NCI-H226 (cell line): ENCODE measurements around the gene CFAP119.
"Not testable (repeated sequence)": the region's sequence is repeated elsewhere in the genome, so short reads cannot be mapped to it uniquely, and the experiment has no call there.

ENCODE experiments used
- DNase-seq: peaks from one replicate; pipeline ENCODE4 v3.0.0-alpha.2; 2015

CFAP119 gene

DNA sequence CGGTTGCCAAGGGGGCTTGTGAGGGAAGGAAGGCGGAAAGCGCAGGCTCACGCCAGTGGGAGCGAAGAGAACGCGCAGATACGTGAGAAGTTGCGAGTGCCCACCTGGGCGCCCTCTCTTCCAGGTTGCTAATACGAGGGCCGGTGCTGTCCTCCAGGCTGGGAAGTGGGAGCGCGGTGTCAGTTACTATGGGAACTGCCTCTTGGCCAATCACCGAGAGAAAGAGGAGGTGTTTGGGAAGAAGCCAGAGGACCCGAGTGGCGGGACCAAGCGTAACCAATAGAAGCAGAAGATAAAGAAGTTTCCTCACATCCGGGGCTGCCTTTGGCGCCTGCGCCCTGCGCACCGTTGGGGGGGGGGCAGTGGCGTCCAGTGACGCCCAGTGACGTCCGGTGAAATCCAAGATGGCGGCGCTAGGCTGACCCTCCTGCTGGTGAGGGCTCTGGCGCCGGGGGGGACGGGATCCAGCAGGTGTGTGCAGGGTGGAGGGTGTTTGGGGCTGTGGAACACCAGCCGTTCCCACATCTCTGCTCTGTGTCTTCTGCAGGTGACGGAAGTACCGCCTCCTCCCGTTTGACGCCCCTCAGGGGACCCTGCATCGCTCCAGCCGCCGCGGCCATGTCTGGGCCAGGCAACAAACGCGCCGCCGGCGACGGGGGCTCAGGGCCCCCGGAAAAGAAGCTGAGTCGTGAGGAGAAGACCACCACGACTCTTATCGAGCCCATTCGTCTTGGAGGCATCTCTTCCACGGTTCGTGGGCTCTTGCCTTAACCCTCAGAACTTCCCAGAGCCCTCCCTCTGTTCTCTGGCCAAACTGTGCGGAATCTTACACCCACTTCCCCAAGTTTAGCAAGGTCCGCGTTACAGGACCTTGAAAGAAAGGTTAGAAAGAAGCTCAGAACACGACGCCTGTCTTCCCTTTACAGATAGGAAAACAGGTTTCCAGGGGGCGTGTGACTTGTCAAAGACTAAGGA is at the start of gene CFAP119, which contains the start of gene RNF40:
Gene CFAP119, minus strand, starts transcription at position 135 of the 975 bp plus-strand sequence. CDS start 314 bp downstream, outside the sequence.
Gene RNF40, plus strand, starts transcription at position 395 of the 975 bp plus-strand sequence. Its CDS starts 224 bp downstream, at position 619.
- DNase-seq: peak; percentile 95

DNA sequence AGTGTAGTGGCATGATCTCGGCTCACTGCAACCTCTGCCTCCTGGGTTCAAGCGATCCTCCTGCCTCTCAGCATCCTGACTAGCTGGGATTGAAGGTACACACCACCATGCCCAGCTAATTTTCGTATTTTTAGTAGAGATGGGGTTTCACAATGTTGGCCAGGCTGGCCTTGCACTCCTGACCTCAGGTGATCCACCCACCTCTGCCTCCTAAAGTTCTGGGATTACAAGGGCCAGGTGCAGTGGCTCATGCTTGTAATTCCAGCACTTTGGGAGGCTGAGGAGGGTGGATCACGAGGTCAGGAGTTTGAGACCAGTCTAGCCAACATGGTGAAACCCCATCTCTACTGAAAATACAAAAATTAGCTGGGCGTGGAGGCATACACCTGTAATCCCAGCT is 47.8 kb upstream of the CFAP119 start:
- DNase-seq: not testable (repeated sequence)

DNA sequence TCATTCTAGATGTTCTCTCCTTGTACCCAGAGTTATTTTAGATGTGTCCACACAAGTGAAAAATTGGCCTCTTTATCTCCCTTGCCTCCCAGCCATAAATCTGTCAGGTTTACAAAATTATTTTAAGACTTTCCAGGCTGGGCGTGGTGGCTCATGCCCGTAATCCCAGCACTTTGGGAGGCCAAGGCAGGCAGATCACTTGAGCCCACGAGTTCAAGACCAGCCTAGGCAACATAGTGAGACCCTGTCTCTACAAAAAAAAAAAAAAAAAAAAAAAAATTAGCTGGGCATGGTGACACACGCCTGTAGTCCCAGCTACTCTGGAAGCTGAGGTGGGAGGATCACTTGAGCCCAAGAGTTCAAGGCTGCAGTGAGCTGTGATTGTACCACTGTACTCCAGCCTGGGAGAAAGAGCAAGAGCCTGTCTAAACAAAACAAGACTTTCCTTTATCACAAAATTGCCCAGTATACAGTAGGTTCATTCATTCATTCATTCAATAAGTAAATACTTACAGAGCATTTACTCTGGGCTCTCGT is 47.1 kb upstream of the CFAP119 start:
- DNase-seq: not testable (repeated sequence)

DNA sequence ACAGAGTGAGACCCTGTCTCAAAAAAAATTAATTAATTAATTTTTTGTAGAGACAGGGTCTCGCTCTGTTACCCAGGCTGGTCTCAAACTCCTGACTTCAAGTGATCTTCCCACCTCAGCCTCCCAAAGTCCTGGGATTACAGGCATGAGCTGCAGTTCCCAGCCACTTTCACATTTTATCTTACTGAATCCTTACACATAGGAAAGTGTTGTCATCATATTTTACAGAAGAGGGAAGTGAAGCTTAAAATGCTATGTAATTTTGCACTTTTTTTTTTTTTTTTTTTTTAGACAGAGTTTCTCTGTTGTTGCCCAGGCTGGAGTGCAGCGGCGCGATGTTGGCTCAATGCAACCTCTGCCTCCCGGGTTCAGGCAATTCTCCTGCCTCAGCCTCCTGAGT is 46.3 kb upstream of the CFAP119 start:
- no peak for DNase-seq

DNA sequence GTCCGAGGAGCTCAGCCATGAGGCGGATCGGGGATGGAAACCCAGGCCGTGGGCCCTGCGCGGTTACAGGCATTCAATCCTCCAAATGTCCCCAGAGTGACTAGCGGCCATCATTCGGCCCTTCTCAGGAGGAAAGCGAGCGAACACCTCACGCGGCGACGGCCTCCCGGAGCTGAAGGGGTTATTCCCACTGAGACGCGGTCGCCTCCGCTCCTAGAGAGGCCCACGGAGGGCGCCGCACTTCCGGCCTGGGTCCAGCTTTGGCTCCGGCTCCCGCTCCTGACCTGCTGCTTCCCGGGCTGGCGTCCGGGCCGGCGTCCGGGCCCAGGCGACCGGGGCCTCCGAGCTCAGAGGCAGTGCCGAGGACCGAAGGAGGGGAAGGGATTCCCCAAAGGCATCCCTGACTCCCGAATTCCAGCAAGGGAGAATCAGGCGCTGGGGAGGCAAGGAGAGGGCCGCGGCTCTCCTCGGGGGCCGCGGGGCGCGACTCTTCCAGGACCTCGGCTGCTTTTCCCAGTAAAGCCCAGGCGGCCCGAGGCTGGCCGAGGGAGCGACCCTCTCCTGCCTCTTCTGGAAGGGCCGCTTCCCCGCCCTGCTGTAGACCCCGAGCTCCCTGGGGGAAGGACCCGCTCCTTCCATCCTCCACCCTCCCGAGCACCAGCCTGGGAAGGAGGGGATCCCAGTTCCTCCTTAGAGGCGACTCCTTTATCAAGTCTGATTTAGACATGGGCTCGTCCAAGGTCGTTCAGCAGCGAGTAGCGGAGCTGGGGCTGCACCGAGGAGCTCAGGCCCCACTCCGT is 43.7 kb upstream of the CFAP119 start:
- DNase-seq: peak; percentile 78

DNA sequence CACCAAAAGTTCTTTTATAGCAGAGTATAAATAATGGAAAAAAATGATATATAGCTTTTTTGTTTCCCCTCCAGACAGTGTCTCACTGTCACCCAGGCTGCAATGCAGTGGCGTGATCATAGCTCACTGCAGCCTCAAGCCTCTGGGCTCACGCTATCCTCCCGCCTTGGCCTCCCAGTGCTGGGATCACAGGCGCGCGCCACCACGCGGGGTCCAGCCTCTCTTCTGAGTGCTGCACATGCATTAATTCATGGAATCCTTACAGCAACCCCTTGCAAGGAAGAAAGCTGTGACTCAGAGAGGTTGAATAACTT is 43.2 kb upstream of the CFAP119 start:
- DNase-seq: no peak

DNA sequence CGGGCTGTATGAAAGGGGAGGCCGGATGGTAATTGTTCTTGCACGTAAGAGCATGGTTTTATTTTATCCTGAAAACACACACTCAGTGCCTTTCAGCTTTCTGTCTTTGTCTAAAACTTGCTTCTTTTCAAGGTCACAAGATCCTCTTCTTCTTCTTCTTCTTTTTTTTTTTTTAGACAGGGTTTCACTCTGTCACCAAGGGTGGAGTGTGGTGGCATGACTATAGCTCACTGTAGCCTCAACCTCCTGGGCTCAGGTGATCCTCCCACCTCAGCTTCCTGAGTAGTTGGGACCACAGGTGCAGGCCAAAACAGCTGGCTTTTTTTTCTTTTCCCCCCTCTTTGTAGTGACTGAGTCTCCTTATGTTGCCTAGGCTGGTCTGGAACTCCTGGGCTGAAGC is 41.1 kb upstream of the CFAP119 start:
- no peak for DNase-seq

DNA sequence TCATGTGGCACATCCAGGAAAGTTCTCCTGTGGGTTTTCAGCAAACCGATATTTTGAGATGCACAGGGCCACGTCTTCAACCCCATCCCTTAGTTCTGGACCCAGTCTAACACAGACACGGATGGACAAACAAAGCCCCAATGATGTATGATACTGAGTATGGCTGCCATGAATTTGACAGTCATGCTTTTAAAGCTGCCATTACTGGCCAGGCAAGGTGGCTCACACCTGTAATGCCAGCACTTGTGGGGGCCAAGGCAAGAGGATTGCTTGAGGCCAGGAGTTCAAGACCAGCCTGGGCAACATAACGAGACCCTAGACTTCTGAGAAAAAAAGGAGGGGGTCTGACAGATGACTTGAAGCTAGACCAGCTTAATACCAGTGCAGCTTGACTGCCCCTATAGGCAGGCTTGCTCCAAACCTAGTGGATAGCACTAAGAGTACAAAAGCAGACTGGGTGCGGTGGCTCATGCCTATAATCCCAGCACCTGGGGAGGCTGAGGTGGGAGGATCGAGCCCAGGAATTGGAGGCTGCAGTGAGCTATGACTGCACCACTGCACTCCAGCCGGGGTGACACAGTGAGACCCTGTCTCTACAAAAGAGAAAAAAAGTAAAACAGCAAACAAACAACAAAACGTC is 35.9 kb upstream of the CFAP119 start:
- DNase-seq: no peak

DNA sequence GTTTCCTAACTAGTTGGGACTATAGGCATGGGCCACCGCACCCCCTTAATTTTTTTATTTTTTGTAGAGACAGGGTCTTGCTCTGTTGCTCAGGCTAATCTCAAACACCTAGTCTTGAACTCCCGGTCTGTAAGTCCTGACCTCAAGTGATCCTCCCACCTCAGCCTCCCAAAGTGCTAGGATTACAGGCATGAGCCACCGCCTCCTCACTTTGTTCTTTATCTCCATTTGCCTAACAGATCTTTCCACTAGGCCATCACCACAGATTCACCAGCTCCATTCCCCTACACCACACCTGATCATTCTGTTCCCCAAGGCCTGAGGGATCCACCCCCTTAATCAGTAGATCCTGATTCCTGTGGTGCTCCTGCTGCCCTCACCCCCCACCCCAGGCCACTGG is 32.8 kb upstream of the CFAP119 start:
- DNase-seq: no peak

DNA sequence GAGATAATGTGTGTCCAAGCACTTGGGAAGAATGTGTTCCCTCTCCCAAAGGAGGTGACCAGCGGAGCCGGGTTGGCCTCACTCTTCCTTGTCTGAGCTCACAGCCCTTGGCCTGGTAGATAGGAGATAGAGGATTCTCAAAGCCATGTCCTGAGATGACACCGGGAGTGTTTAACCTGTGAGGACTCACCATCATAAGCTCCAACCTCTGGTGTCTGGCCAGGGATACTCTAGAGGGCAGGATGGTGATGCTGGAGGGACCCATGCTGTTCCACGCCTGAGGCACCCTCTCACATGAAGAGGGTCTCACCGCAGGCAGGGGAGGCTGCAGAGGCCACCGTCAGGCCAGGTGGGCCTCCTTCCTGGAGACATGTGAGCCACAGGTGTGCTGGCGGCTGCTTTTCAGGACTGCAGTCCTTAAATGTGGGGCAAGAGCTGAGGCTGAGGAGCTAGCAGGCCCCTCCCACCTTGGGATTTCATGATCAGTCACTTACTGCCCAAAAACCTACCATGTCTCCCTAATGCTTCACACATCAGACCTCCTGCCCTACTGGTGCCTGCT is 31.7 kb upstream of the CFAP119 start:
- no peak for DNase-seq

DNA sequence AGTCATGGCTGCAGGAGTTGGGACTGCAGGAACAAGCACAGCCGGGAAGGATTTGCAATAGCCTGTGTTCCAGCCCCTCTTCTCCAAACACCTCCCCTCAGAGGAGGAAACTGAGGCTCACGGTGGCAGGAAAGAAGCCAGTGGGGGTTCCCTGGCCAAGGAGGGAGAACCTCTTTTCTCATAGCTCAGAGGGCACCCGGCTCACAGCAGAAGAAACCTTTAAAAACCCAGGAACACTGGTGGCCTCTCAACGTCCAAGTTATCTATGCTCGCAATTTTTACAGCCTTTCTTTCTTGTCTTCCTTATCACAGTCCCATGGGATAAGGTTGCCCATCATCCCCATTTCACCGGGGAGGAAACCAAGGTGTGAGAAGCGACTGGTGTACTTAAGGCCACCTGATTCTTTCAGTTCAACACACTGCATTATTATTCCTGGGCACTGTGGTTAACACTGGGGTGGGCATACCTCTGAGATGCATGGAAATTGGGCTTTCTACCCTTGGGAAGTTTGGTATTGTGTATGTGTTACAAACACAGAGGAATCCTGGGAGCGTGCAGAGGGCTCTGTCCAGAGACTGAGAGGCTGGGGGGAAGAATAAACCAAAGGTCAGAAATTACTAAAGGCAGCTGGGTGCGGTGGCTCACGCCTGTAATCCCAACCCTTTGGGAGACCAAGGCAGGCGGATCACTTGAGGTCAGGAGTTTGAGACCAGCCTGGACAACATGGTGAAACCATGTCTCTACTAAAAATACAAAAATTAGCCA is 25.9 kb upstream of the CFAP119 start:
- DNase-seq: no peak

DNA sequence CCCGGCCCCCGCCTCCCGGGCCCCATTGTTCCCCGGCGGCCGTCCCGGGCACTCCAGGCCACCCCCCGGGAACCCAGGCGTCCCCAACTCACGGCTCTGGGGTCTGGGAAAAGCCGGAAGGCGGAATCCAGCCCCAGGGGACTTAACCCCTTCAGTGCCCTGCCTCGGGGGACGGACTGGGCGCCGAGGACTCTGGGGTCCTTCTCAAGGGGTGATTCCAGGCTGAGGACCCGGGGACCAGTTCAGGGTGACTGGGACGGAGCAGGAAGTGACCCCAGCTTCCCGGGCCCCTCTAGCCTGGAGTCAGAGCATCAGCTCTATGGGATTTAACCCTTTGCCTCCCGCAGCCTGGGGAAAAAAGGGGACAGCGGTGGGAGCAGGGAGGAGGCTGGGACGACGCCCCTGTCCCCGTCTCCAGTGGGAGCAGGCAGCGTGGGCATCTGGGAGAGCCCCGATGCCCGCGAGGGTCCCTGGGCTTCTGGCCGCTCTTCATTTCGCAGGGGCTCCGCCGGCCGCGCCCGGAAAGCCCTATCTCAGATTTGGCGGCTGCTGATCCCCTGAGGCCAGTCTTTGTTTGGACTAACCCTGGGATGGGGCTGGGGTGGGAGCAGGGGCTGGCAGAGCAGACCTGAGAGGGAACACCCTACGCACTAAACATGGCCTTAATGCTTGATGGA is 25.2 kb upstream of the CFAP119 start, which contains the start of gene ZNF629:
Gene ZNF629, minus strand, starts transcription at position 270 of the 677 bp plus-strand sequence. CDS start 2,723 bp downstream, outside the sequence.
- DNase-seq: no peak

DNA sequence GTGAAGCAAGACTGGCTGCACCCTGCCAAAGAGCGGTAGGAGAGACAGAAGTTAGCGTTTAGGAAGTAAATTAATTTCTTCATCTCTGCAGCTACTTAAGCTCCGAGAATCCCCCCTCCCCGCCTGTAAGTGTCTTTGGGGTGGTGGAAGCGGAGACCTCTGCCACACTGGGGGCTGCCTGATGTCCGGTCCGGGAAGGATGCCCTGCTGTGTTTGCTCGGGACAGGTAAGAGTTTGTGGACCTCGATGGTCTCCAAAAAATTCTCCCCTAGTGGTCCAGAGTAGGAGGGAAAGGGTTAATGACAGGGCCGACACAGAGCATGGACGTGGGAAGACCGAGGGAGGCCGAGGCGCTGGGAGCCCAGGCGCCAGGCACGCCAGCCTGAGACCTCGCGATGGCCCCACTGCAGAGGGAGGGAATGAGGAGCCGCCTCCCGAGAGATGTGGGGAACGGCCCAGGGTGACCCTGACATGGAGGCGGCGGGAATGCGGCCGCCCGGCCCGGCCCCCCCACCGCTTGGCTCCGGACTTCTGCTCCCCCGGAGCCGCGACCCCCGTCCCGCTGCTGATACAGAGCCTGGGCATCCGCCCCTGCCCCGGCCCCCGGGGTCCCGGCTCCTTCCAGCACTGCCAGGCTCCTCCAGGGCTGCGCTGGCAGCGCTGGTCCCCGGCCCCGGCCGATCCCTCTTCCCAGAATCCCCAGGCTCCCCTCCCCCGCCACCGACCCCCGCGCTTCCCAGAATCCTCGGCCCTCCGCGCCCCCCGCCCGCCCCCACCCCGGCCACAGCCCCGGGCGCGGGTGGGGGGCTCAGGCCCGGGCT is 24.5 kb upstream of the CFAP119 start:
- DNase-seq: peak; percentile 72

DNA sequence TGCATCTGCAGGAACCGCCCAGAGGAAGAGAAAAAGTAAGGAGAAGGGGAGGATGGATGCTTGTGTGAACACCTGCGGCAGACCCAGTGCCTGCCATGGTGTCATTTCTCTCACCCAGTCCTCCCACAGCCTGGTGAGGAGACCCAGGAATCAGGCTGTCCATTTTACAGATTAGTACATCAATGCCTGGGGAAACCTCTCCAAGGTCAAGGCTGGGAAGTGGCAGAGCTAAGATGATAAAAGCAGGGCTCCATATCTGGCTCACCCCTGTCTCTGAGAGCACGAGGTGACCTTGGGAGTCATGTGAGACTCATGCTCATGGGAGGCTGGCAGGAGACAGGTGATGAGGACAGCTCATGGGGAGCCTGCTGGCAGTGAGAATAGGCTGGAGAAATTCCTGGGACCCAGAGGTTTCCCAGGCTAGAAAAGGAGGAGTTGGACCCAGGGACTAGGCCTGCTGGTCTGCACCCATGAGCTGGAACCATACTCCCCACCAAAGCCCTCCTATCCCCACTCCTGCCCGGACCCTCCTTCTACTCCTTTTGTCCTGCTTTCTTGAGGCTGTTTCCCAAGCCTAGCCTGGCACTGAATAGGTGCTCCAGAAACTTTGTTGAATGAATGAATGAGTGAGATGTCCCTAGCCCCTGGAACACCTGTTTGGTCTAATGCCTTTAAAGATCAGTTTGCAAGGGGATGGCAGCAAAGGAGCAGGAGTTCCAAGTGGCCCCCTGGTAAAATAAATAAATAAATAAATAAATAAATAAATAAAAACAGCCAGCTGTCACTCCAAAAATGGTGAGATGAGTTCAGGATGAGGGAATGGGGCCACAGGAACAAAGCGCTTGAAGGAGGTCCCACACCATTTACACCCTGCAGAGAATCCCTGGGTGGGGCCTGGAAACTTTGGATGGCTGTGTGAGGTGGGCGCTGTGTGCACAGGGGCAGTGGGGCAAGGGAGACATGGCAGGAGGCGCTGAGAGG is 23.6 kb upstream of the CFAP119 start:
- DNase-seq: no peak

DNA sequence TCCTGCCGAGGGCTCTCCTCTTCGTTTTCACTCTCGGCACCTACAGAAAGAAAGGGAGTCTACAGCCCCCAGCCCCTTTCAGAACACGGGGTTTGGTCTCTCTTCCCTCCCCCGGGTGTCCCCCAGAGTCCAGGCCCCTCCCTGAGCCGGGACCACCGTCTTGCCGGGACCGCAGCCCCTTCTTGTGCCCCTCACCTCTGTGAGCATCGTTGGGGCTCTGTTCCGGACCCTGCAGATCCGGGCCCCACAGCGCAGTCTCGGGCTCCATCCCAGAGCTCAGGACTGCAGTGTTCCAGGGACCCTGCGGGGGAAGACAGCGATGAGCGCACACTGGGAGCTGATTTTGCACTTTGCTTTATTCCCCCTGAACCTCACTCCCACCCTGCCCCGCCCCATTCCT is 22.4 kb upstream of the CFAP119 start:
- DNase-seq: no peak

DNA sequence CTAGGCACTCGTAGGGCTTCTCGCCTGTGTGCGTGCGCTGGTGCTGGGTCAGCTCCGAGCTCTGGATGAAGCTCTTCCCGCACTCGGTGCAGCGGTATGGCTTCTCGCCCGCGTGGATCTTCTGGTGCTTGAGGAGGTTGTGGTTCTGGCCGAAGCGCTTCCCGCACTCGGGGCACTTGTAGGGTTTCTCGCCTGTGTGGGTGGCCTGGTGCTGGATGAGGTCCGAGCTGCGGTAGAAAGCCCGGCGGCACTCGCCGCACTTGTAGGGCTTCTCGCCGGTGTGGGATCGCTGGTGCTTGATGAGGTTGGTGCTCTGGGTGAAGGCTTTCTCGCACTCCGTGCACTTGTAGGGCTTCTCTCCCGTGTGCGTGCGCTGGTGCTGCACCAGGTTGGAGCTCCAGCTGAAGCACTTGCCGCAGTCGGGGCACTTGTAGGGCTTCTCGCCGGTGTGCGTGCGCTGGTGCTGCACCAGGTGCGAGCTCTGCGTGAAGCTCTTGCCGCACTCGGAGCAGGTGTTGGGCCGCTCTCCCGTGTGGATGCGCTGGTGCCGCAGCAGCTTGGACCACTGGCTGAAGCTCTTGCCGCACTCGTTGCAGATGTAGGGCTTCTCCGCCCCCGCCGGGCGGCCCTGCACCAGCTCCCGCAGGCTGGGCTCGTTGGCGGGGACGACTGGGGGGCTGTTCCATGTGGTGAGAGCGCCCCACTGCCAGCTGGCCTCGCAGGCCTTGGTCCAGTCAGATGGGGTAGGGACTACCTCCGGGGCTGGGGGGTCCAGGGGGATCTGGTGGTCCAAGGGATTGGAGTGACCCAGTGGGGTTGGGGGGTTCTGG is 21.6 kb upstream of the CFAP119 start:
- no peak for DNase-seq

DNA sequence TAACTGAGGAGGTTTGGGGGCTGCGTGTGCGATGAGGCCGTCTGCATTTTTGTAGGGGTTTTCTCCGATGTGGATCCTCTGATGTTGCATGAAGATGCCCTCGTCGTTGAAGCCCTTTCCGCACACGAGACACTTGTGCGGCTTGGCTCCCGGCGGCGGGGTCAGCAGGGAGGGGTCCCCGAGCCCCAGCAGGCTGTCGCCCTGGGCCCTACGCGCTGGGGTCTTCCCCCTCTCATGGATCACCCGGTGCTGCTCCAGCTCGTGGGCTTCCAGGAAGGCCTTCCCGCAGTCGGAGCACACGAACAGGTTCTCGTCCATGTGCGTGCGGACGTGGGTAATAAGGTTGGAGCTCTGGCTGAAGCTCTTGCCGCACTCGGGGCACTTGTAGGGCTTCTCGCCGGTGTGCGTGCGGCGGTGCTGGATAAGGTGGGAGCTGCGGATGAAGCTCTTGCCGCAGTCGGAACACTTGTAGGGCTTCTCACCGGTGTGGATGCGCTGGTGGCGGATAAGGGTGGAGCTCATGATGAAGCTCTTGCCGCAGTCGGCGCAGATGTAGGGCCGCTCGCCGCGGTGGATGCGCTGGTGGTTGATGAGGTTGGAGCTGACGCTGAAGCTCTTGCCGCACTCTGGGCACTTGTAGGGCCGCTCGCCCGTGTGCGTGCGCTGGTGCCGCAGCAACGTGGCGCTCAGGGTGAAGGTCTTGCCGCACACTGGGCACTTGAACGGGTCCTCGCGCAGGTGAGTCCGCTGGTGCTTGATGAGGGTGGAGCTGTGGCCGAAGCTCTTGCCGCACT is 20.8 kb upstream of the CFAP119 start:
- no peak for DNase-seq
